Activated CD4-positive, alpha-beta T cell treated with anti-CD3 and anti-CD28 coated beads, Interleukin-2, amount 50 U/mL, for 16 hours (primary cell): ENCODE results near the gene MTCP1.
A peak's percentile ranks its signal among the peaks of the same experiment; 100 is the strongest.

ENCODE experiments used
- DNase-seq: peaks from one replicate; pipeline ENCODE4 v3.0.0-alpha.2; 2020

The MTCP1 gene

DNA sequence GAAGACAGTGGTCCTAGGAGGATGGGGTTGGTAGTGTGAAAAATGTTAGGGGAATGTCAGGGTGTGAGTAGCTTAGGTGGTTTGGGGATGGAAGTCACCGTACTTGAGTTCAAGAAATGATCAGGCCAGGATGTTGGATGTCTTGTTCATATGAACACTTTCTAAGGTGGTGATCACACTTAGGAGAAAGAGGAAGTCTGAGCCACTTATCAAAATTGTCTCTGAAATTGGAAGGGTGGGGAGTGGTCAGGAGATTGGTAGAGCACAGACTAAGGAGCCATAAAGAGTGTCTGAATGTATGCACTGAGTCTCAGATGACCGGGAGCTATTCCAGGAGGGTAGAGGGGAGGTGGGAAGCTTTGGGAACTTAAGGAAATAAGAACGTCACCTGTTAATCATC is 17.3 kb downstream of the MTCP1 start:
- no peak for DNase-seq

GRCh38 chrX:155052738-155053498 is 18.0 kb downstream of the MTCP1 start:
- no peak for DNase-seq

- peak; percentile 47 for DNase-seq
These were observed 21.8 kb downstream of the MTCP1 start for GRCh38 chrX:155048977-155049619.

DNA sequence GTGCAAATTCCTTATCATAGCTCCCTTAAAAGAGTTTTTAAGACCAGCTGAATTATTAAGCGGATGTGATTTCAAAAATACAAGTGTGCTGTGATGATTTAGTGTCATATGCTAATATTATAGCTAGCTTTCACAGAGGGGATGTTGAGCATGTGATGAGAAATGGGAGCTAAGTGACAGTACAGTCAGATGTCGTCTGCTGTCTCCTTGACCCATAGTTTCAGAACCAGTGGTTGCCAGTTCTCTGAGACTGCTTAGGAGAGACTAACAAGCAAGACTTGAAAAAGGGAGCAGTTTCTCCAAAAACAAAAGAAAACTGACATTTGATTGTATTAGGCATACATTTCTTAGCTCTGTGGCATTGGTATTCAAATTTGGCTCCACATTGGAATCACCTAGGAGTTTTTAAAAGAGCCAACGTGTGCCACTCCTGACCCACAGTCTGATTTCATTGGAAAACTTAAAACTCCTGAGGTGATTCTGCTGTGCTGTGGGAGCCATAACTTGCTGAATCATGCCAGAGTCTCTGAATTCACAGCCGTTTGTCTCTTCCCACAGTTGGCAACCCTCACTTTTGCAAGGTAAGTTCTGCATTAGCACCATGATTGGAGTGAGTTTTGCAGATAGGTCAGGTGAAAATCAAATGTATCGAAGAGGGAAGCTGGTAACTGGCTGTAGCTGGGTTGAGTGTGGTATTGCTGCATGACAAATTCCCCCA is 24.0 kb downstream of the MTCP1 start:
- no peak for DNase-seq

- no peak for DNase-seq
These were observed 24.7 kb downstream of the MTCP1 start for GRCh38 chrX:155046129-155046810.

DNA sequence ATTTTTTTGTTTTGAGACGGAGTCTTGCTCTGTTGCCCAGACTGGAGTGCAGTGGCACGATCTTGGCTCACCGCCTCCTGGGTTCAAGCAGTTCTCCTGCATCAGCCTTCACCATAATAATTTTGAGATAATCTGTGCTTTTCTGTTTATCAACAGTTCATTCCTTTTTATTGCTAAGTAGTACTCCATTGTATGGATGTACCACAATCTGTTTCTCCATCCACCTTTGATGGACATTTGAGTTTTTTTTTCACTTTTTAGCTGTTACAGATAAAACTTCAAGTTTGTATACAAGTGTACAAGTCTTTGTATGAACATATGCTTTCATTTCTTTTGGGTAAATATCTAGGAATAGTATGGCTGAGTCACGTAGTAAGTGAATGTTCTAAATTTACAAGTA is 35.2 kb downstream of the MTCP1 start:
- no peak for DNase-seq

GRCh38 chrX:155031657-155032056 is 39.3 kb downstream of the MTCP1 start:
- DNase-seq: no peak

GRCh38 chrX:155028877-155029291 is 42.1 kb downstream of the MTCP1 start:
- DNase-seq: no peak

GRCh38 chrX:155028129-155028528 is 42.8 kb downstream of the MTCP1 start:
- peak; percentile 11 for DNase-seq

- DNase-seq: peak; percentile 36
These were observed 43.3 kb downstream of the MTCP1 start for GRCh38 chrX:155027509-155028066.

- peak; percentile 93 for DNase-seq
These were observed 44.0 kb downstream of the MTCP1 start, which contains the start of gene FUNDC2 for GRCh38 chrX:155026727-155027508. Gene FUNDC2, plus strand, starts transcription at chrX:155026844. Its CDS starts 95 bp downstream, at chrX:155026939.

GRCh38 chrX:155026420-155026726 is 44.6 kb downstream of the MTCP1 start:
- no peak for DNase-seq

DNA sequence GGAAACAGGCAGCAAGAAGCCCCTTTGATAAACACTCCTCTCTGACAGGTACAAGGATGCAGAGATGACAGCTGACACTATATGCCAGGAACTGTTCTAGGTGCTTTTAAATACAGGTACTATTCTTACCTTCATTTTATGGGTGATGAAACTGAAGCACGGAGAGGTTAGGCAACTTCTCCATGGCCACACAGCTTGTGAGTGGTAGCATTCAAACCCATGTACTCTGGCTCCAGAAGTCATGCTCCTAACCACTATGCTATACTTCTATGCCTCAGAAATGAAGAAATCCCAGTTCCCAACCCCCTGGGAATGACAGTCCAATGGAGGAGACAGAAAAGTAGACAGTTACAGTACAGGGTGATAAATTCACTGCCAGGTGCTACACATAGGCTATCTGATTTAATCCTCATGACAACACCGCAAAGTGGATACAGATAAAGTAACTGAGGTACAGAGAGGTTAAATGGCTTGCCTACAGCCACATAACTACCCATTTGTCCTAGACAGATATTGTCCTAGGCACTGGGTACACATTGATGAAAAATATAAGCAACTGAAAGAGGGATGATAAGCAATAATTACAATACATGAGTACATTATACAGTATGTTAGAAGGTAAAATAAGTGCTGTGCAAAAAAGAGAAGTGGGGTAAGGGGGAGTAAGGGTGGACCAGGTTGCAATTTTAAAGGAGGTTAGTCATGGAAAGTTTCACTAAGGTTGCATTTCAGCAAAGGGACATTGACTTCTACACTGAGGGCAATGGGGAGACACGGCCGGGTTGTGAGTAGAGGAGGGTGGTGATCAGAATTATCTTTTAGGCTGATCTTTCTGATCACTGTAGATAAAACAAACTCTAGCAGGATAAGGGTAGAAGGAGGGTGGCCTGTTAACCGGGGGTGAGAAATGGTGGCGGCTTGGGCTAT is 46.8 kb downstream of the MTCP1 start:
- no peak for DNase-seq

GRCh38 chrX:155022585-155022984 is 48.4 kb downstream of the MTCP1 start, which contains the start of gene F8:
Gene F8, minus strand, starts transcription at chrX:155022723. Its CDS starts 171 bp downstream, at chrX:155022552.
- no peak for DNase-seq

GRCh38 chrX:155020591-155020990 is 50.3 kb downstream of the MTCP1 start:
- no peak for DNase-seq
